WI38 (cell line): Measurements from ENCODE around the gene CAPS.

Experiments used
- H3K4me3 ChIP-seq: 2 replicates; pipeline ENCODE4 v1.5.1; 2011; ENCODE audit warnings: low read depth, mild to moderate bottlenecking, control low read depth, low read length
- CTCF ChIP-seq: IDR thresholded peaks from 2 replicates; pipeline ENCODE4 v1.5.1; 2012; ENCODE audit warnings: low read depth, mild to moderate bottlenecking, control low read depth, low read length

CAPS gene

GRCh38 chr19:5916181-5916708 lies 2.2 kb downstream of the CAPS start:
- H3K4me3 ChIP-seq: no peak overlapping the region
- no peak for TF ChIP-seq CTCF

DNA sequence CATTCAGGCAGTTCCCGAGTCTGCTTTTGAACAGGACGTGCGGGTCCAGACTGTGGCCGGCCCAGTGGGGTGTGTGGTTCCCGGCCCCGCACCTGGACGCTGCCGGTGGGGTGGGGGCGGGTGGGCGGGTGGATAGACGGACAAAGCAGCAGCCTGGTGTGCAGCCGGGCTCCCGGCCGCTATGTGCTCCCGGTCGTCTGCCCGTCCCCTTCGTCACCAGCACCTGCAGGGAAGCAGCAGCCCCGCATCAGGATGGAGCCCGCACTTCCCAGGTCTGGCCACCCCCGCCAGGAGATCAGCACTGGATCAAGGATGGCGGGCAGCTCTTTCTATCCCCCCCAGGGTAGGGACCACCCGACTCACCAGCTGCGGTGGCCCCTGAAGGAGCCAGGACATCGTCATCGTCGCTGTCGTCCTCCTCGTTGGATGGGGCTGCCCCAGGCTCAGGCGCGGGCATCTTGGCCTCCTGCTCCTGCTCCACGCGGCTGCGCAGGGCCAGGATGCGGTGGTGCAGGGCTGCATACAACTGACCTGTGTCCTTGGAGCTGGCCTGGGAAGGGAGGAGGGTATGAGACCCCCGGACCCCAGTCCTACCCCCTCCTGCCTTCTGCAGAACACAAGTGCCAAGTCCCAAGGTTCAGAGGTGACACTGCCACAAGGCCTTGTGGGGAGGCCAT lies 3.5 kb downstream of the CAPS start:
- no peak for TF ChIP-seq CTCF
- H3K4me3 ChIP-seq: no peak overlapping the region

DNA sequence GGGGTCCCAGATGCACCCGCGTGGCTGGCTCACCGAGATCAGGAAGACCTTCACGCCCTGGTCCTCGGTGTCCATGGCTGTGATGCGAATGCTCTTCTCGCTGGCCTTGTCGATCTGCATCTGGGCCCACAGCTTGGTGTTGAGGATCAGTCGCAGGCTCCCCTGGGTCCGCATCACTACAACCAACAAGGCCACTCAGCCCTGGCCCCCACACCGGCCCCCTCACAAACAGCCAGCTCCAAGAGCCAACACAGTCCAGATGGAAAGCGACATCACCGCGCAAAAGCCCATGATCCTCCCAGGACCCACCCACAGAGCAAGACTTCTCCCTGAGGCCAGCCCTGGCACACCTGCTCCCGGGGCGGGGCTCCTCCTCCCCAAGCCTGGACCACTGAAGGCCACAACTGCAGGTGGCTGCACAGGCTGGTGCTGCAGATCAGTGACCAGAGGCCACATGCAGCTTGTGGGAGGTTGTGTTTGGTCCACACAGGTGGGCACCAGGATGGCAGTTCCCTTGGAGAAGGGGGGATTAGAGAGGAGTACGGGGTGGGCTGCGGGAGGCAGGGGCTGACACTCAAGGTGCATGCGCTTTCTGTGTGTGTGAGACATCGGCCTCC lies 4.5 kb downstream of the CAPS start:
- TF ChIP-seq CTCF: no peak

DNA sequence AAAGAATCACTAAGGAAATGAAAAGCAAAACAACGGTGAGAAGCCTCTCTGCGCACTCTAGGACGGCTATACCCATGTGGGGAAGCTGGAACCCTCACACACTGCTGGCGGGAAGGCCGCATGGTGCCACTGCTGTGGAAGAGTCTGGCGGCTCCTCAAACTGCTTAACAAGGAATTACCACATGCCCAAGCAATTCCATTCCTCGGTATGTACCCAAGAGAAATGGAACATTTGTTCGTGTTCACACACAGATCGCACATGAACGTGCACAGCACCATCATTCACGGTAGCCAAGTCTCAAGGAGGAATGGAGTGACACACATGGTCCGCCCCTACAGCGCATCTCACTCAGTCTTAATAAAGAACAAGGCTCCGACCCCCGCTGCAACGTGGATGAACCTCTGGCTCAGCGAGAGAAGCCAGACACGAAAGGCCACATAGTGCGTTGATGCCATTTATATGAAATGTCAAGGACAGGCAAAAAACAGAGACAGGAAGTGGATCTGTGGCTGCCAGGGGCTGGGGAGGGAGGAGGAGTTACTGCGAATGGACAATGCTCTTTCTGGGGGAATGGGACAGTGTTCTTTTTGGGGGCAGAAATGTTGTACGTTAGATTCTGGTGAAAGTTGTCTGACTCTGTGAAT lies 7.6 kb downstream of the CAPS start:
- H3K4me3 ChIP-seq: no peak overlapping the region

More for the DNA sequence above, 4.5 kb downstream of the CAPS start:
- H3K4me3 ChIP-seq: no peak overlapping the region

GRCh38 chr19:5922161-5922545 lies 8.1 kb downstream of the CAPS start:
- H3K4me3 ChIP-seq: no peak overlapping the region
- TF ChIP-seq CTCF: no peak

More for the DNA sequence above, 7.6 kb downstream of the CAPS start:
- TF ChIP-seq CTCF: no peak

DNA sequence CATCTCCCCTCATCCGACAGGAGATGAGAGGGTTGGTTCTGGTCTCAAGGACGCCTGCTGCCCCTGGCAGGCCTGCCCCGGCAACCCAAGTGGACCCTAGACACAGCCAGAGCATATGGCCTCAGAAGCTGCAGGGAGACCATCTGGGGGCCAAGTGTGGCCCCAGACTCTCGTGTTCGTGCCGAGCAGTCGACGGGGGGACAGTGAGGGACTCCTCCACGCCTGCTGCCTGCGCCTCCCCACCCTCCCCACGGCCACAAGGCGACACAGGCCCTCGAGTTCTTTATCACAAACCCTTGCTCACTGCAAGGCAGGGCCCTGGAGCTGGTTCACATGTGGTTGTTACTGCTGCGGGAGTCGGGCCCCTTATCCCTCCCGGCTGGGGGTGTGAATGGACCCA lies 9.3 kb downstream of the CAPS start:
- no peak for TF ChIP-seq CTCF
- H3K4me3 ChIP-seq: no peak overlapping the region
